T-cell (primary cell): ENCODE data around the gene MAPT. TPM values are rescaled to one million over a fixed set of nuclear protein-coding genes. Genes with fewer than 3 reads are reported as not detected.
A peak's percentile ranks its signal among the peaks of the same experiment; 100 is the strongest.

Experiments used
- ATAC-seq, 4 experiments: fragments of 200-7000 bp in 3 of 4; fragments of 150-1000 bp in 1 of 4; cut with Tn5 transposase; replicated peaks in 1 of 4; 1 replicate in 3 of 4; 2 replicates in 1 of 4; pipeline ENCODE4 v1.10.0; 2021; ENCODE audit warnings: moderate library complexity in 3 of 4, mild to moderate bottlenecking in 2 of 4, moderate number of reproducible peaks in 1 of 4
- CTCF ChIA-PET, 2 donors: fragments of 300-600 bp; sonication (Branson Sonifier 250); formaldehyde crosslinking; loops; one replicate each; lab custom pipeline; 2022; ENCODE audit warnings: antibody characterized with exemption in 2 of 2; lab: Charles Lee
- POLR2A ChIA-PET, 2 donors: fragments of 300-600 bp; sonication (Branson Sonifier 250); formaldehyde crosslinking; loops; one replicate each; lab custom pipeline; 2022; ENCODE audit warnings: antibody characterized with exemption in 2 of 2; lab: Charles Lee
- DNase-seq, 35 experiments: peaks; one replicate each; pipeline versions ENCODE4 v3.0.0 to v3.0.0-alpha.2; 2013 to 2023
- H3K27ac ChIP-seq: one replicate; pipeline ENCODE4 v1.5.1; 2013; ENCODE audit warnings: low read length
- H3K27me3 ChIP-seq, 2 experiments: replicated peaks in 1 of 2; 1 replicate in 1 of 2; 2 replicates in 1 of 2; pipeline versions ENCODE4 v1.6.1 to v1.7.0; 2013; ENCODE audit warnings: low read length in 1 of 2, mixed read lengths in 1 of 2; ENCODE audit not compliant: control insufficient read depth in 2 of 2, insufficient read depth in 2 of 2; ENCODE audit errors: extremely low read depth in 1 of 2
- H3K36me3 ChIP-seq, 2 donors: 1 replicate in 1 of 2; 2 replicates in 1 of 2; pipeline versions ENCODE4 v1.6.1 to v1.7.0; 2013; ENCODE audit warnings: low read length in 1 of 2; ENCODE audit not compliant: control insufficient read depth in 2 of 2, insufficient read depth in 1 of 2; ENCODE audit errors: extremely low read depth in 1 of 2
- H3K4me1 ChIP-seq, 2 experiments: 1 replicate in 1 of 2; 2 replicates in 1 of 2; pipeline versions ENCODE4 v1.6.1 to v1.7.0; 2013; ENCODE audit warnings: low read length in 2 of 2, mixed read lengths in 1 of 2; ENCODE audit not compliant: insufficient read depth in 2 of 2, control insufficient read depth in 1 of 2; ENCODE audit errors: extremely low read depth in 1 of 2
- H3K4me3 ChIP-seq, 2 donors: 1 replicate in 1 of 2; 2 replicates in 1 of 2; pipeline versions ENCODE4 v1.5.1 to v1.7.0; 2013; ENCODE audit warnings: mild to moderate bottlenecking in 2 of 2, low read length in 1 of 2, moderate library complexity in 1 of 2; ENCODE audit not compliant: control insufficient read depth in 1 of 2; ENCODE audit errors: extremely low read depth in 1 of 2
- H3K9me3 ChIP-seq: 2 replicates; pipeline ENCODE4 v1.7.0; 2013
- H3K27ac Mint-ChIP-seq, 2 donors: one replicate each; pipeline ENCODE4 v1.8.0; 2020 to 2021; ENCODE audit warnings: mild to moderate bottlenecking in 2 of 2, mixed read lengths in 2 of 2
- H3K27me3 Mint-ChIP-seq, 2 donors: one replicate each; pipeline ENCODE4 v1.8.0; 2021 to 2022; ENCODE audit warnings: mixed read lengths in 2 of 2
- H3K36me3 Mint-ChIP-seq: one replicate; pipeline ENCODE4 v1.8.0; 2021; ENCODE audit warnings: mixed read lengths
- H3K4me1 Mint-ChIP-seq, 3 donors: one replicate each; pipeline ENCODE4 v1.8.0; 2020 to 2022; ENCODE audit warnings: mixed read lengths in 3 of 3, mild to moderate bottlenecking in 1 of 3
- H3K4me3 Mint-ChIP-seq, 3 donors: one replicate each; pipeline ENCODE4 v1.8.0; 2020 to 2022; ENCODE audit warnings: mild to moderate bottlenecking in 3 of 3, mixed read lengths in 3 of 3, moderate library complexity in 3 of 3
- H3K9me3 Mint-ChIP-seq, 3 donors: one replicate each; pipeline ENCODE4 v1.8.0; 2020 to 2022; ENCODE audit warnings: mixed read lengths in 3 of 3
- WGBS: methylation state at CpG from one replicate; pipeline ENCODE4 v1.1.5; 2013; ENCODE audit warnings: missing lambda C conversion rate; ENCODE audit not compliant: insufficient coverage; 5-methylcytosine and 5-hydroxymethylcytosine counted together
- total RNA-seq, 35 experiments: library from RNA in 6 of 35; stranded (reverse) in 6 of 35; fragments of 120-200 nt in 1 of 35; gene quantifications; one replicate each; pipeline versions ENCODE4 v1.2.1 to v1.2.4 and lab custom pipeline; 2013 to 2026

MAPT gene
- total RNA-seq, 5 donors from 2014 or later (not counting 1 experiment from before 2014, with no cell fraction given) = 0.86 to 1.8 (median 1.2) TPM

DNA sequence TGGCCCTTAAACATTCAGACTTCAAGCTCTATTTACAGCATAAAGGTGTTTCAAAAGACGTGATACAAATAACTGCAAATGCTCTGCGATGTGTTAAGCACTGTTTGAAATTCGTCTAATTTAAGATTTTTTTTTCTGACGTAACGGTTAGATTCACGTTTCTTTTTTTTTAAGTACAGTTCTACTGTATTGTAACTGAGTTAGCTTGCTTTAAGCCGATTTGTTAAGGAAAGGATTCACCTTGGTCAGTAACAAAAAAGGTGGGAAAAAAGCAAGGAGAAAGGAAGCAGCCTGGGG, 681 bp upstream of the MAPT start:
- H3K4me3 ChIP-seq = peak overlapping the region; percentile 57 to 71
- CTCF ChIA-PET = interaction anchor here in 1 of 2 donors (0.5 kb wide), 1 partner anchor 12 kb away, joined by 5 read pairs; no protein-coding TSS in a partner anchor
- H3K36me3 ChIP-seq = no peaks in the 10 kb centered on the region
- ATAC-seq (peak in 1 of 4 experiments; percentile 17), DNase-seq (no peak)
- Mint-ChIP-seq H3K9me3 (no peaks in the 10 kb centered on the region), H3K4me1 (peaks cover 5 to 28% (median 9%) of the 10 kb centered on the region in 3 donors), H3K36me3 (no peaks in the 10 kb centered on the region), H3K4me3 (peak overlapping the region; percentile 81 to 90 (median 84)), H3K27ac (peak overlapping the region; percentile 68 to 72), H3K27me3 (peaks cover 13 to 17% of the 10 kb centered on the region in 2 donors)
- H3K27me3 ChIP-seq = peaks cover 8 to 39% of the 10 kb centered on the region in 2 experiments
- H3K4me1 ChIP-seq = peaks cover 10 to 39% of the 10 kb centered on the region in 2 experiments
- H3K9me3 ChIP-seq = no peaks in the 10 kb centered on the region
- H3K27ac ChIP-seq = peak overlapping the region; percentile 44
- POLR2A ChIA-PET = no interaction called here
- WGBS = 77% methylated on average over 6 of the region's 7 CpGs

DNA sequence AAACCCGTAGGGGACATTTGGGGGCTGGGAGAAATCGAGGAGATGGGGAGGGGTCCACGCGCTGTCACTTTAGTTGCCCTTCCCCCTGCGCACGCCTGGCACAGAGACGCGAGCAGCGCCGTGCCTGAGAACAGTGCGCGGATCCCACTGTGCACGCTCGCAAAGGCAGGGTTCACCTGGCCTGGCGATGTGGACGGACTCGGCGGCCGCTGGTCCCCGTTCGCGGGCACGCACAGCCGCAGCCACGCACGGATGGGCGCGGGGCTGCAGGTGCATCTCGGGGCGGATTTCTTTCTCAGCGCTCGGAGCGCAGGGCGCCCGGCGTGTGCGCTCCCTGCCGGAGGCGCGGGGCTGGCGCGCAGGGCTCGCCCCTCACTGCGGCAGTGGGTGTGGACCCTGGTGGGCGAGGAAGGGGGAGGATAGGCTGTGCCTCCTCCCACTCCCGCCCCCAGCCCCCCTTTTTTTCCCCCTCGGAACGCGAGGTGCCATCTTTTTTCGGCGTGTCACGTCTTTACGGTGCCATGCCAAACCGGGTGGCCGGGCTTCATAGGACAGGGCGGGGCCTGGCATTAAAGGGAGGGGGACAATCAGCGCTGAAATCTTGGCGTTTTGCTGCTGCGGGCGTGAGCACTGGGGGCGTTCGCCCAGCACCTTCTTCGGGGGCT, 1.1 kb downstream of the MAPT start:
- Mint-ChIP-seq H3K9me3 (no peaks in the 10 kb centered on the region), H3K4me3 (peak overlapping the region; percentile 81 to 90 (median 83)), H3K27me3 (peaks cover 20 to 35% of the 10 kb centered on the region in 2 donors), H3K4me1 (peaks cover 5 to 28% (median 9%) of the 10 kb centered on the region in 3 donors), H3K36me3 (no peaks in the 10 kb centered on the region), H3K27ac (no peak overlapping the region)
- peak overlapping the region; percentile 66 to 71 for H3K4me3 ChIP-seq
- no peak overlapping the region for H3K27ac ChIP-seq
- CTCF ChIA-PET = no interaction called here
- H3K27me3 ChIP-seq = peaks cover 14 to 54% of the 10 kb centered on the region in 2 experiments
- WGBS = under 1% methylated on average over 47 of the region's 63 CpGs
- H3K4me1 ChIP-seq = peaks cover 10 to 39% of the 10 kb centered on the region in 2 experiments
- ATAC-seq (peak; percentile 26 to 34 (median 29)), DNase-seq (peak in 22 of 35 experiments; percentile 1 to 56 (median 22))
- no peaks in the 10 kb centered on the region for H3K36me3 ChIP-seq
- POLR2A ChIA-PET = no interaction called here
- H3K9me3 ChIP-seq = no peaks in the 10 kb centered on the region

DNA sequence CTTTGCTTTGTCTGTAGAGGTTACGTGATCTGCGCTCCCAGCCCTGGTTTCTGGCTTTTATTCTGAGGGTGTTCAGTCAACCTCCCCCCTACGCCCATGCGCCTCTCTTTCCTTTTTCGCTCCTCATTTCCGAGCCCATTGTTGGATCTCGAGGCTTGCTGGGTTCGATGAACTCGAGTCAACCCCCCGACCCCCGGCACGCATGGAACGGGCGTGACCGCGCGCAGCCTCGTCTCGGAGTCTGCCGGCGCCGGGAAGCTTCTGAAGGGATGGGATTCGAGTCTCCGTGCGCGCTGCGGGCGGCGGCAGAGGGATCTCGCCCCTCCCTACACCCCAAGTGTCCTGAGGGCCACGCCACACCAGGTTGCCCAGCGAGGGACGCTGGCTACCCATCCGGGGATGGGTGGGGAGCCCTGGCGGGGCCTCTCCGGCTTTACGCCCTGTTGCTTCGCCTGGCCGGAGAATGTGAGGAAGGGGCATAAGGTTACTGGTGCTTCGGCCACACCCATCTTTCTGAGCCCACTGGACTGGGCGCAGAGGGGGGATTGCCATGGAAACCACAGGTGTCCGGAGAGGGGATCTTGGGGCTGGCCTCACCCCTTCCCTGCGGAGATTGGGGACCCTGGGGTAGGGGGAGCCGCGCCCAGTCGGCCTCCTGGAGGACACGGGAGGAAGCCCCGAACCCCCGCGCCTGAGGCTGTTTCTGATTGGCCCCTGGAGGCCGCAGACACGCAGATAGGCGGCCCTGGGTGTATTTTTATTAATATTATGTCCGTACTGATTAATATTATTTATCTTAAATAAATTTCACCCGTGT, 1.8 kb downstream of the MAPT start:
- DNase-seq (peak in 2 of 35 experiments; percentile 11 to 20), ATAC-seq (no peak)
- Histone ChIP-seq H3K9me3 (no peaks in the 10 kb centered on the region), H3K4me3 (peak overlapping the region; percentile 66 to 71), H3K36me3 (no peaks in the 10 kb centered on the region), H3K4me1 (peaks cover 10 to 39% of the 10 kb centered on the region in 2 experiments), H3K27ac (no peak overlapping the region), H3K27me3 (peaks cover 14 to 61% of the 10 kb centered on the region in 2 experiments)
- H3K36me3 Mint-ChIP-seq = no peaks in the 10 kb centered on the region
- peaks cover 5 to 28% (median 9%) of the 10 kb centered on the region in 3 donors for H3K4me1 Mint-ChIP-seq
- H3K27me3 Mint-ChIP-seq = peaks cover 25 to 42% of the 10 kb centered on the region in 2 donors
- 21% methylated on average over 33 of the region's 55 CpGs for WGBS
- H3K27ac Mint-ChIP-seq = no peak overlapping the region
- ChIA-PET POLR2A (no interaction called here), CTCF (no interaction called here)
- no peaks in the 10 kb centered on the region for H3K9me3 Mint-ChIP-seq
- peak overlapping the region; percentile 81 to 90 (median 83) for H3K4me3 Mint-ChIP-seq

DNA sequence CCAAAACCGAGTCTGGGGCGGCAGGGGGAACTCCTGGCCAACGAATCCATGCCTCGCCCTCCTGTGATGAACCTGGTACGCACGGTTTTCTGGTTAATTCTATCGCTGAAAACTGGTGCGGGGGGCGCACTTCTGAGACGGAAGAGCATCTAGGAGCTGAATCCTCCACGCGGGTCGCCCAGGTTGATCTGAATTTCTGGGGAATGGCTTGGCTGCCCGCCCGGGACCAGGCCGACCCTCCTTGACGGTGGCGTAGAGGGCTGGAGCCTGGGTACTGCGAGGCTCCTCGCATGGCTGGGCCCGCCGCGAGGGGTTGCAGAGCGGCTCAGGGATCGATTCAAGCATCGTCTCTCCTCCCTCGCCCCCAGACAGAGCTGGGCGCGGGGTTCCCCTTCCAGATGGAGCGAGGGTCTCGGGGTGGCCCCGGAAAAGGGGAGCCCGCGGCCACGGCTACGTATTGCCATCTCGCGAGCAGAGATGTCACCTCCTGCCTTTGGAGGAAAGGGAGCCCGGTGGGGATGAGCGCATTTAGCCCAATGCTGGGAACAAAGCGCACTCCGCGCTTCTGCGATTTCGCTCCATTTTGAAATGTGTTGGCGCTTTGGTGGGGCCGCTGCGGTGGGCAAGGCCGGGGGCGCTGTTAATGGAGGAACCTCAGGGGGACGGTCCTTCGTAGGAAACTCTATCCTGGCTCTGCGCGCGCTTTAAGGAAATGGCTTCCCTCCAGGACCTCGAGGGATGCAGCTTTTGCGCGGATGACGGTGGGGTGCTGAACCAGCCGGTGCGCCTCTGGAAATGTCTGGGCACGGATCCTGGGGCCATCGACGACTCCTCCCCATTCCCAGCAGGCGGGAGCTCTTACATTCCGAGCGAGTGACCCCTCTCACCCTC, 2.7 kb downstream of the MAPT start:
- POLR2A ChIA-PET = no interaction called here
- Mint-ChIP-seq H3K27me3 (peaks cover 33 to 51% of the 10 kb centered on the region in 2 donors), H3K9me3 (no peaks in the 10 kb centered on the region), H3K4me1 (peaks cover 5 to 28% (median 9%) of the 10 kb centered on the region in 3 donors), H3K4me3 (peak overlapping the region; percentile 21 to 90 (median 28)), H3K36me3 (no peaks in the 10 kb centered on the region), H3K27ac (no peak overlapping the region)
- ATAC-seq (no peak), DNase-seq (no peak)
- CTCF ChIA-PET = no interaction called here
- Histone ChIP-seq H3K4me3 (no peak overlapping the region), H3K27ac (no peak overlapping the region), H3K4me1 (peaks cover 10 to 39% of the 10 kb centered on the region in 2 experiments), H3K36me3 (no peaks in the 10 kb centered on the region), H3K27me3 (peaks cover 14 to 65% of the 10 kb centered on the region in 2 experiments), H3K9me3 (no peaks in the 10 kb centered on the region)
- WGBS = 10% methylated on average over 62 of the region's 67 CpGs

DNA sequence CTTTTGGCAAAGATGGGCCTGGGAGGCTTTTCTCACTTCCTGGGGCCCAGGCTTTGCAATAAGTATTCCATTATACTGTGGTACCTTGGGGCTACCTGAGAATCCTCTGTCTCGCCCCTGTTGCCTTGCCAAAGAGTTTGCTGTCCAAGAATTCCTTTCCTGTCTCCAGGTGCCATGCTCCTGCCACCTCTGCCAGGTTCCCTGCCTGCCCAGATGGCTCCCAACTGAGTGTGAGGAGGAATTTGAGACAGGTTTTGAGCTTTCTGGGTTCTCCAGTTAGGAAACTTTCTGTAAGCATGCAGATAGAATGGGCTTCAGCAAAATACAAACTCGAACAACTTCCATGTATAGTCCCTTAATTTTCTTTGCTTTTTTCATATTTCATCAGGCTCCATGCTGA, 5.8 kb downstream of the MAPT start:
- ChIA-PET CTCF (no interaction called here), POLR2A (no interaction called here)
- Mint-ChIP-seq H3K4me3 (no peak overlapping the region), H3K4me1 (peaks cover 3 to 25% (median 9%) of the 10 kb centered on the region in 3 donors), H3K9me3 (no peaks in the 10 kb centered on the region), H3K36me3 (no peaks in the 10 kb centered on the region), H3K27ac (no peak overlapping the region), H3K27me3 (peaks cover 41 to 63% of the 10 kb centered on the region in 2 donors)
- no peak for ATAC-seq
- DNase-seq = no peak
- no peak overlapping the region for H3K4me3 ChIP-seq
- peaks cover 8 to 30% of the 10 kb centered on the region in 2 experiments for H3K4me1 ChIP-seq
- H3K9me3 ChIP-seq = no peaks in the 10 kb centered on the region
- no peak overlapping the region for H3K27ac ChIP-seq
- H3K36me3 ChIP-seq = no peaks in the 10 kb centered on the region
- peaks cover 17 to 71% of the 10 kb centered on the region in 2 experiments for H3K27me3 ChIP-seq
- WGBS = 50% methylated on average over 1 of the region's 2 CpGs
